Activated naive CD4-positive, alpha-beta T cell treated with anti-CD3 and anti-CD28 coated beads, Interleukin-2, amount 10 ng/mL, durations not matched to agents 7 days and 5 days (primary cell): ENCODE measurements around the gene ARHGEF40.

Experiments used
- CTCF ChIA-PET: fragments of 350-600 bp; sonication (Branson Sonifier 250); formaldehyde crosslinking; loops from one replicate; lab custom pipeline; 2021; ENCODE audit warnings: antibody characterized with exemption; lab: Charles Lee
- DNase-seq: peaks from one replicate; pipeline ENCODE4 v3.0.0-alpha.2; 2020
- H3K27ac Mint-ChIP-seq: one replicate; pipeline ENCODE4 v1.8.0; 2021; ENCODE audit warnings: mild to moderate bottlenecking, moderate library complexity, mixed read lengths
- H3K27me3 Mint-ChIP-seq: one replicate; pipeline ENCODE4 v1.8.0; 2021; ENCODE audit warnings: mild to moderate bottlenecking, mixed read lengths
- H3K36me3 Mint-ChIP-seq: one replicate; pipeline ENCODE4 v1.8.0; 2021; ENCODE audit warnings: mixed read lengths
- H3K4me1 Mint-ChIP-seq: one replicate; pipeline ENCODE4 v1.8.0; 2021; ENCODE audit warnings: mixed read lengths
- H3K4me3 Mint-ChIP-seq: one replicate; pipeline ENCODE4 v1.8.0; 2021; ENCODE audit warnings: mild to moderate bottlenecking, moderate library complexity, mixed read lengths
- H3K9me3 Mint-ChIP-seq: one replicate; pipeline ENCODE4 v1.8.0; 2021; ENCODE audit warnings: mixed read lengths

The ARHGEF40 gene

GRCh38 chr14:21072781-21073339 lies 2.8 kb downstream of the ARHGEF40 start:
- CTCF ChIA-PET = interaction anchor here (0.6 to 3.6 kb wide), 4 partner anchors 16 to 101 kb away, joined by 3 to 36 read pairs (median 20); no protein-coding TSS in a partner anchor
- Mint-ChIP-seq H3K27me3 (peaks cover 88% of the 10 kb centered on the region), H3K4me3 (no peak overlapping the region), H3K4me1 (peaks cover 34% of the 10 kb centered on the region), H3K9me3 (no peaks in the 10 kb centered on the region), H3K36me3 (no peaks in the 10 kb centered on the region), H3K27ac (no peak overlapping the region)
- no peak for DNase-seq

DNA sequence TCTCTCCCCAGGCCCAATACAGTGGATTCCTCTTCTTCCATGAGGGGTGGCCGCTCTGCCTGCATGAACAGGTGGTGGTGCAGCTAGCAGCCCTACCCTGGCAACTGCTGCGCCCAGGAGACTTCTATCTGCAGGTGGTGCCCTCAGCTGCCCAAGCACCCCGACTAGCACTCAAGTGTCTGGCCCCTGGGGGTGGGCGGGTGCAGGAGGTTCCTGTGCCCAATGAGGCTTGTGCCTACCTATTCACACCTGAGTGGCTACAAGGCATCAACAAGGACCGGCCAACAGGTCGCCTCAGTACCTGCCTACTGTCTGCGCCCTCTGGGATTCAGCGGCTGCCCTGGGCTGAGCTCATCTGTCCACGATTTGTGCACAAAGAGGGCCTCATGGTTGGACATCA lies 3.8 kb downstream of the ARHGEF40 start:
- Mint-ChIP-seq H3K27ac (no peak overlapping the region), H3K36me3 (no peaks in the 10 kb centered on the region), H3K9me3 (no peaks in the 10 kb centered on the region), H3K4me1 (peaks cover 28% of the 10 kb centered on the region), H3K4me3 (no peak overlapping the region), H3K27me3 (peaks cover 89% of the 10 kb centered on the region)
- CTCF ChIA-PET = interaction anchor here (0.5 to 1.9 kb wide), 2 partner anchors 29 to 31 kb away, joined by 3 to 5 read pairs; no protein-coding TSS in a partner anchor
- DNase-seq = no peak

DNA sequence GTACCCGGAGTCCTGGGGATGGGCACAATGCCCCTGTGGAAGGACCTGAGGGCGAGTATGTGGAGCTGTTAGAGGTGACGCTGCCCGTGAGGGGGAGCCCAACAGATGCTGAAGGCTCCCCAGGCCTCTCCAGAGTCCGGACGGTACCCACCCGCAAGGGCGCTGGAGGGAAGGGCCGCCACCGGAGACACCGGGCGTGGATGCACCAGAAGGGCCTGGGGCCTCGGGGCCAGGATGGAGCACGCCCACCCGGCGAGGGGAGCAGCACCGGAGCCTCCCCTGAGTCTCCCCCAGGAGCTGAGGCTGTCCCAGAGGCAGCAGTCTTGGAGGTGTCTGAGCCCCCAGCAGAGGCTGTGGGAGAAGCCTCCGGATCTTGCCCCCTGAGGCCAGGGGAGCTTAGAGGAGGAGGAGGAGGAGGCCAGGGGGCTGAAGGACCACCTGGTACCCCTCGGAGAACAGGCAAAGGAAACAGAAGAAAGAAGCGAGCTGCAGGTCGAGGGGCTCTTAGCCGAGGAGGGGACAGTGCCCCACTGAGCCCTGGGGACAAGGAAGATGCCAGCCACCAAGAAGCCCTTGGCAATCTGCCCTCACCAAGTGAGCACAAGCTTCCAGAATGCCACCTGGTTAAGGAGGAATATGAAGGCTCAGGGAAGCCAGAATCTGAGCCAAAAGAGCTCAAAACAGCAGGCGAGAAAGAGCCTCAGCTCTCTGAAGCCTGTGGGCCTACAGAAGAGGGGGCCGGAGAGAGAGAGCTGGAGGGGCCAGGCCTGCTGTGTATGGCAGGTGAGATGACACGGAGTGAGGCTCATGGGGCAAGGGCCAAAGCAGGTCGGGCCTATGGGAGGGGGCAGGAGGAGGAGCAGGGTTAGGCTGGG lies 4.5 kb downstream of the ARHGEF40 start:
- no peak overlapping the region for H3K27ac Mint-ChIP-seq
- CTCF ChIA-PET = interaction anchor here (1.0 to 1.9 kb wide), 3 partner anchors 9 to 30 kb away, joined by 3 to 5 read pairs (median 4); no protein-coding TSS in a partner anchor
- peaks cover 21% of the 10 kb centered on the region for H3K4me1 Mint-ChIP-seq
- no peak overlapping the region for H3K4me3 Mint-ChIP-seq
- no peaks in the 10 kb centered on the region for H3K9me3 Mint-ChIP-seq
- DNase-seq = no peak
- peaks cover 89% of the 10 kb centered on the region for H3K27me3 Mint-ChIP-seq
- H3K36me3 Mint-ChIP-seq = no peaks in the 10 kb centered on the region

DNA sequence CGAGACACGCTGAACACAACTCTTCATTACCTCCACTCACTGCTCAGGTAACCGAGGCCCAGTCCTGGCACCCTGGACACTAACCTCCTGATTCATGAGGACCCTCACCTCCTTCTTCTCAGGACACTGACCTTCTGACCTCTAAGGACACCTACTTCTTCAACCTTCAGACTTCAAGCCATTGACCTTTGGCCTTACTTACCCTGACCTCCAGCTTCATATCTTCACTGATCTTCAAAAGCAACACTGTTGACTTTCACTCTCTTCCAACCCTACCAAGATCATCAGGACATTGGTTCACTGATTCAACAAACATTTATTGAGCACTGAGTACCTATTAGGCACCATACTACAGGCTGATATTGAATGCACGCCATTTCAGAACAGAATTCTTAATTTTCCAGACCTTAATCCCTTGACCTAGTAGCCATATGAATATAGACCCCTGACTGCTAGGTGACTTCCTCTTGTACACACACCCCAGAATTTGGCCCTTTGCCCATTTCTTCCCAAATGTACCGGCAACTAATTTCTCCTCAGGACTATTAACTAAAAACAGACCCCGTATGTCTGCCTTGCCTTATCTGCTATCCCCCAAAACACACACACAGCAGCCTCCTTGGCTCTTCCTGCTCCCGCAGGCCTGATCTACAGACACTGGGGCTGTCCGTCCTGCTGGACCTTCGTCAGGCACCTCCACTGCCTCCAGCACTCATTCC lies 5.8 kb downstream of the ARHGEF40 start:
- H3K36me3 Mint-ChIP-seq = no peaks in the 10 kb centered on the region
- H3K9me3 Mint-ChIP-seq = no peaks in the 10 kb centered on the region
- CTCF ChIA-PET = interaction anchor here (1.3 to 1.9 kb wide), 2 partner anchors 12 to 29 kb away, joined by 3 to 5 read pairs; no protein-coding TSS in a partner anchor
- H3K4me1 Mint-ChIP-seq = peaks cover 12% of the 10 kb centered on the region
- no peak for DNase-seq
- H3K27ac Mint-ChIP-seq = no peak overlapping the region
- H3K4me3 Mint-ChIP-seq = no peak overlapping the region
- H3K27me3 Mint-ChIP-seq = peaks cover 79% of the 10 kb centered on the region

DNA sequence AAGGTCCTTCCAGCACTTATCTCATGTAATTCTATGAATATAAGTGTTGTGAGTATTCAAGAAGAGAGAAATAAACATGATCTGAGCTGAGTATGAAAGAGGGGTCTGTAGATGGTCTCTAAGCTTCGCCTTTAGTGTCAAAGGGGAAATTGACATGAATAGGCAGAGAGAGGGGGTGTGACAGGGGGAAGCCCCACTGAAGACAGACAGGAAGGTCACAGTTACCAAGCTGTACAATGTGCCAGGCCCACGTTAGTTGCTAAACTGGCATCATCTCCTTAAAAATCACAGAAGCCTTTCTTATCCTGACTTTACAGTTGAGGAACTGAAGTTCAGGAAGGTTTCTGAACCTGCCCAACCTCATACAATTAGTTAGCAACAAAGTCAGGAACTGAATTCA lies 7.6 kb downstream of the ARHGEF40 start:
- Mint-ChIP-seq H3K27me3 (peaks cover 61% of the 10 kb centered on the region), H3K36me3 (no peaks in the 10 kb centered on the region), H3K4me1 (no peaks in the 10 kb centered on the region), H3K4me3 (no peak overlapping the region), H3K27ac (no peak overlapping the region), H3K9me3 (no peaks in the 10 kb centered on the region)
- DNase-seq = no peak
- CTCF ChIA-PET = interaction anchor here (0.6 to 2.3 kb wide), 3 partner anchors 12 to 26 kb away, joined by 3 to 7 read pairs (median 6); no protein-coding TSS in a partner anchor

DNA sequence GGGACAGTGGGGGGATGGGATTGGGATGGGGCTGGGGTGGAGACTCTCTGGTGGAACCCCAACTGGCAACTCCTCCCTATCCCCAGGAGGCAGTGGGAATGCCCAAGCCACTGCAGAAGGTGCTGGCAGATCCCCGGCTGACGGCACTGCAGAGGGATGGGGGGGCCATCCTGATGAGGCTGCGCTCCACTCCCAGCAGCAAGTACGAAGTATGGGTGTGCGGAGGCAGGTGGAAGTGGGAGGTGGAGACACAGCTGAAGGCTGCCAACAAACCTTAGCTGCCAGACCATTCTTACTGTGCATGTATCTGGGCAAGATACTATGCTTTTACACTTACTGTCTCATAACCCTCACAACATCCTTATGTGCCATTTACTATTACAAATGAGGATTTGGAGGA lies 8.2 kb downstream of the ARHGEF40 start:
- H3K9me3 Mint-ChIP-seq = no peaks in the 10 kb centered on the region
- no peak for DNase-seq
- peaks cover 55% of the 10 kb centered on the region for H3K27me3 Mint-ChIP-seq
- CTCF ChIA-PET = interaction anchor here (1.7 to 2.3 kb wide), 3 partner anchors 11 to 26 kb away, joined by 6 to 9 read pairs (median 7); no protein-coding TSS in a partner anchor
- H3K36me3 Mint-ChIP-seq = no peaks in the 10 kb centered on the region
- H3K4me1 Mint-ChIP-seq = no peaks in the 10 kb centered on the region
- H3K27ac Mint-ChIP-seq = no peak overlapping the region
- no peak overlapping the region for H3K4me3 Mint-ChIP-seq

GRCh38 chr14:21078726-21079125 lies 8.6 kb downstream of the ARHGEF40 start:
- no peak overlapping the region for H3K4me3 Mint-ChIP-seq
- H3K27me3 Mint-ChIP-seq = peaks cover 51% of the 10 kb centered on the region
- H3K36me3 Mint-ChIP-seq = no peaks in the 10 kb centered on the region
- no peak for DNase-seq
- H3K4me1 Mint-ChIP-seq = no peaks in the 10 kb centered on the region
- no peak overlapping the region for H3K27ac Mint-ChIP-seq
- CTCF ChIA-PET = interaction anchor here (1.7 to 2.3 kb wide), 3 partner anchors 11 to 25 kb away, joined by 6 to 9 read pairs (median 7); no protein-coding TSS in a partner anchor
- H3K9me3 Mint-ChIP-seq = no peaks in the 10 kb centered on the region

DNA sequence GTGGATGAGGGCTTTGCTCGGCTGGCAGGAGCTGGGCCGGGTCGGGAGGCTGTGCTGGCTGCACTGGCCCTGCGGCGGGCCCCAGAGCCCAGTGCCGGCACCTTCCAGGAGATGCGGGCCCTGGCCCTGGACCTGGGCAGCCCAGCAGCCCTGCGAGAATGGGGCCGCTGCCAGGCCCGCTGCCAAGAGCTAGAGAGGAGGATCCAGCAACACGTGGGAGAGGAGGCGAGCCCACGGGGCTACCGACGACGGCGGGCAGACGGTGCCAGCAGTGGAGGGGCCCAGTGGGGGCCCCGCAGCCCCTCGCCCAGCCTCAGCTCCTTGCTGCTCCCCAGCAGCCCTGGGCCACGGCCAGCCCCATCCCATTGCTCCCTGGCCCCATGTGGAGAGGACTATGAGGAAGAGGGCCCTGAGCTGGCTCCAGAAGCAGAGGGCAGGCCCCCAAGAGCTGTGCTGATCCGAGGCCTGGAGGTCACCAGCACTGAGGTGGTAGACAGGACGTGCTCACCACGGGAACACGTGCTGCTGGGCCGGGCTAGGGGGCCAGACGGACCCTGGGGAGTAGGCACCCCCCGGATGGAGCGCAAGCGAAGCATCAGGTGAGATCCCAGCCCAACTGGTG lies 11.5 kb downstream of the ARHGEF40 start:
- Mint-ChIP-seq H3K9me3 (no peaks in the 10 kb centered on the region), H3K4me1 (peaks cover 2% of the 10 kb centered on the region), H3K36me3 (no peaks in the 10 kb centered on the region), H3K4me3 (no peak overlapping the region), H3K27me3 (peaks cover 27% of the 10 kb centered on the region), H3K27ac (no peak overlapping the region)
- no peak for DNase-seq
- CTCF ChIA-PET = interaction anchor here (1.5 kb wide), 1 partner anchor 22 kb away, joined by 5 read pairs; no protein-coding TSS in a partner anchor

DNA sequence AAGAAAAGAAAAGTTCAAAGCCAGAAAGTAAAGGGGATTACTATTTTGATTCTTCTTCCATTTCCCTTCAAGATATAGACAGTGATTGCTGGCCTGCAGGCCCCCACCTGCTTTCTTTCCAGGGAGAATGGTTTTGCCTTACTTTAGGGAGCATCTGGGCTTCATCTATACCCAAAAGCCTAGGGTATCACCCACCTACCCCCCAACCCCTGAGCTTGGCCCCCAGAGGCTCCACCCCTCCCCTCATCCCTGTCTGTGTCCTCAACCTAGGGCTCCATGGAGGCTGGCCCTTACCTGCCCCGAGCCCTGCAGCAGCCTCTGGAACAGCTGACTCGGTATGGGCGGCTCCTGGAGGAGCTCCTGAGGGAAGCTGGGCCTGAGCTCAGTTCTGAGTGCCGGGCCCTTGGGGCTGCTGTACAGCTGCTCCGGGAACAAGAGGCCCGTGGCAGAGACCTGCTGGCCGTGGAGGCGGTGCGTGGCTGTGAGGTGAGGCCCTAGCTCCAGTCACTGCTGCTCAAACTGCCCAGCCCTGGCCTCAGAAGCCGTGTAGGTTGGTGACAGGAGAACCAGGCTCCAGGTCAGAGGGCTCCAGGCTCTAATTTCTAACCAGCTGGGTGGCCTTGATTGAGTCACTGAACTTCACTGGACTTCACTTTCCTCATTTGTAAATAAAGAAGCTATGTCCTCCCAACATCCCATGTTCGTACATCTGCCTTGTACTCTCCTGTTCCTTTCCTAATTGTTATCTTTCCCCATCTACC lies 13.6 kb downstream of the ARHGEF40 start:
- Mint-ChIP-seq H3K4me3 (no peak overlapping the region), H3K36me3 (no peaks in the 10 kb centered on the region), H3K27ac (no peak overlapping the region), H3K4me1 (peaks cover 15% of the 10 kb centered on the region), H3K27me3 (peaks cover 13% of the 10 kb centered on the region), H3K9me3 (no peaks in the 10 kb centered on the region)
- CTCF ChIA-PET = interaction anchor here (1.1 to 1.8 kb wide), 5 partner anchors 9 to 68 kb away, joined by 3 to 7 read pairs (median 4); partner anchors contain the start of gene ARHGEF40
- no peak for DNase-seq

GRCh38 chr14:21084396-21084795 lies 14.3 kb downstream of the ARHGEF40 start:
- Mint-ChIP-seq H3K4me3 (no peak overlapping the region), H3K36me3 (no peaks in the 10 kb centered on the region), H3K4me1 (peaks cover 18% of the 10 kb centered on the region), H3K27me3 (peaks cover 13% of the 10 kb centered on the region), H3K9me3 (no peaks in the 10 kb centered on the region), H3K27ac (no peak overlapping the region)
- CTCF ChIA-PET = interaction anchor here (1.1 to 1.8 kb wide), 4 partner anchors 8 to 20 kb away, joined by 3 to 7 read pairs (median 4); partner anchors contain the start of gene ARHGEF40
- DNase-seq = no peak

DNA sequence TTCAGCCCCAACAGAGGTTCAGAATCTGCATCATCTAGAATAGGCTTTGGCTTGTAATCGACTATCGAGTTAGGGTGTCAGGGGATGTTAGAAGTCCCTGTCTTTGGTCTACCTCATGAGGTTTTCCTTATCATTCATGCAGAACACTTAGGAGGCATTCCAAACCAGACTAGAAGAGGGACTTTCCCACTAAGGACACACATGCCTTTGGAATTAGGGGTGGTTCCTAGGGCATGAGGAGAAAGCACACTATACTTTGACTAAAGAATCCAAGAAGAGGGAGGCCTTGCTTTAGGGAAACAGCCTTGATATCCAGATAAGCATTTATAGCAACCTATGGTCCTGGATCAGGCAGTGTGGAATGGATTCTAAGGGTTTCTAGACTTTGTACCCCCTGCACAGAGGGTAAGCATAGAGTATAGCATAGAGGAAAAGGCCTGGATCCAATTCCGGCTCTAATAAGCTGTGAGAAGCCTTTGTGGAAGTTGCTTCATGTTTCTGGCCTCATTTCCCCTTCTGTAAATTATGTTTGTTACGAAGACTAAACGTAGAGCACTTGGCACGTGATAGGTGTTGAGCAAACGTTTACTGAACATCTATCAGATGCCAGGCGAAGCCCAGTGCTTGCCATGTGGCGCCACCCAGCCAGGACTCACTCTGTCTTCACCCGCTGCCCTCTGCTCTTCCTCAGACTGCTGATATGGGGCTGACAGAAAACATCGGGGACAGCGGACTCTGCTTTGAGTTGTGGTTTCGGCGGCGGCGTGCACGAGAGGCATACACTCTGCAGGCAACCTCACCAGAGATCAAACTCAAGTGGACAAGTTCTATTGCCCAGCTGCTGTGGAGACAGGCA lies 15.1 kb downstream of the ARHGEF40 start:
- CTCF ChIA-PET = interaction anchor here (1.3 to 1.8 kb wide), 3 partner anchors 8 to 19 kb away, joined by 3 to 7 read pairs (median 4); partner anchors contain the start of gene ARHGEF40
- H3K4me3 Mint-ChIP-seq = no peak overlapping the region
- no peaks in the 10 kb centered on the region for H3K36me3 Mint-ChIP-seq
- H3K4me1 Mint-ChIP-seq = peaks cover 18% of the 10 kb centered on the region
- DNase-seq = no peak
- peaks cover 10% of the 10 kb centered on the region for H3K27me3 Mint-ChIP-seq
- no peaks in the 10 kb centered on the region for H3K9me3 Mint-ChIP-seq
- H3K27ac Mint-ChIP-seq = no peak overlapping the region

DNA sequence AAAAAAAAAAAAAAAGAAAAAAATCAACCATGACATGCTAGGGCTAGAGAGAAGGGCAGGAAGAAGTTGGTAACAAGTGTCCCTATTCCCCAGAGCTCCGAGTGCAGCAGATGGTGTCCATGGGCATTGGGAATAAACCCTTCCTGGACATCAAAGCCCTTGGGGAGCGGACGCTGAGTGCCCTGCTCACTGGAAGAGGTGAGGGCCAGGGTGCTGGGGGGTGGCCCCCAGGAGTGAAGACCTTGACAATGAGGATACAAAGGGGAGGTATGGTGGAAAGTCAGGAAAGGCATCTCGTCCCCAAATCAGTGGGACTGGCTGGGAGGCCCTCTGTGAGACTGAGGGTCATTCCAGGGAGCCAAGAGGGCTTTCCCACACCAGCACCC lies 16.8 kb downstream of the ARHGEF40 start:
- CTCF ChIA-PET = interaction anchor here (0.8 to 4.1 kb wide), 8 partner anchors 12 to 81 kb away, joined by 3 to 72 read pairs (median 20); partner anchors contain the start of genes ARHGEF40 and TMEM253

More for the DNA sequence above, 16.8 kb downstream of the ARHGEF40 start:
- no peaks in the 10 kb centered on the region for H3K36me3 Mint-ChIP-seq
- no peak for DNase-seq
- no peak overlapping the region for H3K4me3 Mint-ChIP-seq
- H3K4me1 Mint-ChIP-seq = peaks cover 18% of the 10 kb centered on the region
- no peak overlapping the region for H3K27ac Mint-ChIP-seq
- no peaks in the 10 kb centered on the region for H3K9me3 Mint-ChIP-seq
- peaks cover 7% of the 10 kb centered on the region for H3K27me3 Mint-ChIP-seq
